PC-3 (cell line): ENCODE results near the gene SEPTIN14. TPM values are rescaled to one million over a fixed set of nuclear protein-coding genes. Genes with fewer than 3 reads are reported as not detected.
"Not testable (repeated sequence)": the region's sequence is repeated elsewhere in the genome, so short reads cannot be mapped to it uniquely, and the experiment has no call there.

Experiments used
- ATAC-seq: fragments of 200-7000 bp; cut with Tn5 transposase; 2 replicates; pipeline ENCODE4 v1.9.1; 2020; ENCODE audit warnings: mild to moderate bottlenecking, moderate library complexity
- BruUV-seq: library from RNA; stranded (reverse); fragments of 400-500 nt; replicated peaks from 2 replicates; lab custom pipeline; 2021; lab: Mats Ljungman, UMichigan
- CTCF ChIA-PET: fragments of 300-600 bp; sonication (Branson Sonifier 250); formaldehyde crosslinking; loops from one replicate; lab custom pipeline; 2022; ENCODE audit warnings: antibody characterized with exemption; lab: Charles Lee
- POLR2A ChIA-PET: fragments of 300-600 bp; sonication (Branson Sonifier 250); formaldehyde crosslinking; loops from one replicate; lab custom pipeline; 2022; ENCODE audit warnings: antibody characterized with exemption; ENCODE audit not compliant: unreplicated experiment; lab: Charles Lee
- DNase-seq: peaks from one replicate; pipeline ENCODE4 v3.0.0-alpha.2; 2015
- H2AFZ ChIP-seq: fragments of 300-600 bp; sonication (generic); 2 replicates; pipeline ENCODE4 v1.6.0; 2016; ENCODE audit warnings: antibody characterized with exemption, low read length
- H3F3A ChIP-seq: fragments of 300-600 bp; sonication (generic); one replicate; pipeline ENCODE4 v1.6.0; 2017; ENCODE audit warnings: antibody characterized with exemption, low read length, control low read depth, mild to moderate bottlenecking; ENCODE audit not compliant: unreplicated experiment
- H3K27ac ChIP-seq: fragments of 300-600 bp; sonication (generic); 2 replicates; pipeline ENCODE4 v1.5.1; 2016; ENCODE audit warnings: mild to moderate bottlenecking, low read length
- H3K27me3 ChIP-seq: fragments of 300-600 bp; sonication (generic); 2 replicates; pipeline ENCODE4 v1.6.1; 2016; ENCODE audit warnings: low read length, mixed read lengths
- H3K36me3 ChIP-seq: fragments of 300-600 bp; sonication (generic); 2 replicates; pipeline ENCODE4 v1.6.1; 2016; ENCODE audit warnings: low read depth, mixed run types, low read length, mixed read lengths
- H3K4me1 ChIP-seq: fragments of 300-600 bp; sonication (generic); 2 replicates; pipeline ENCODE4 v1.5.1; 2016; ENCODE audit warnings: low read length; ENCODE audit not compliant: insufficient read depth
- H3K4me2 ChIP-seq: fragments of 300-600 bp; sonication (generic); 2 replicates; pipeline ENCODE4 v1.6.0; 2016; ENCODE audit warnings: low read length
- H3K4me3 ChIP-seq: fragments of 300-600 bp; sonication (generic); 2 replicates; pipeline ENCODE4 v1.5.1; 2016; ENCODE audit warnings: mild to moderate bottlenecking, low read length, mixed read lengths
- H3K79me2 ChIP-seq: fragments of 300-600 bp; sonication (generic); 2 replicates; pipeline ENCODE4 v1.6.1; 2017; ENCODE audit warnings: low read length, mixed read lengths
- H3K9ac ChIP-seq: fragments of 300-600 bp; sonication (generic); 2 replicates; pipeline ENCODE4 v1.6.0; 2016; ENCODE audit warnings: mild to moderate bottlenecking, low read length
- H3K9me2 ChIP-seq: fragments of 300-600 bp; sonication (generic); replicated peaks from 2 replicates; pipeline ENCODE4 v1.6.1; 2016; ENCODE audit warnings: mixed run types, low read length, mixed read lengths
- H3K9me3 ChIP-seq: fragments of 300-600 bp; sonication (generic); 2 replicates; pipeline ENCODE4 v1.6.1; 2016; ENCODE audit warnings: low read length, mixed read lengths
- H4K20me1 ChIP-seq: fragments of 300-600 bp; sonication (generic); 2 replicates; pipeline ENCODE4 v1.6.1; 2016; ENCODE audit warnings: low read length, mixed read lengths
- EZH2 ChIP-seq: fragments of 300-600 bp; sonication (generic); IDR thresholded peaks from one replicate; pipeline ENCODE4 v1.6.1; 2017; ENCODE audit warnings: antibody characterized with exemption, mild to moderate bottlenecking, low read length; ENCODE audit not compliant: unreplicated experiment
- EZH2phosphoT487 ChIP-seq: fragments of 300-600 bp; sonication (generic); IDR thresholded peaks from 2 replicates; pipeline ENCODE4 v1.6.1; 2018; ENCODE audit warnings: mild to moderate bottlenecking, antibody characterized with exemption, low read length, borderline replicate concordance
- intact Hi-C: fragments of 100-400 bp; cut with micrococcal nuclease; formaldehyde crosslinking; loops from 2 replicates; pipeline ENCODE4 v1.9.0; 2023
- total RNA-seq: library from RNA; depleted of rRNA; stranded (reverse); fragments of >200 nt; gene quantifications from 2 replicates; pipeline ENCODE4 v1.2.3, GENCODE V29; 2014
- TF ChIP-seq, protein P1 (sequence below): fragments of 300-600 bp; sonication (generic); conservative IDR thresholded peaks from 2 replicates; pipeline ENCODE4 v1.5.1; 2017; ENCODE audit warnings: antibody characterized with exemption, low read depth, mild to moderate bottlenecking, low read length

Gene SEPTIN14
- total RNA-seq, 1 experiment from 2014 or later, result not detected

GRCh38 chr7:55786901-55787300 lies 75.7 kb downstream of the SEPTIN14 start:
- ChIA-PET CTCF (no interaction called here), POLR2A (no interaction called here)
- no TSS peak for BruUV-seq

DNA sequence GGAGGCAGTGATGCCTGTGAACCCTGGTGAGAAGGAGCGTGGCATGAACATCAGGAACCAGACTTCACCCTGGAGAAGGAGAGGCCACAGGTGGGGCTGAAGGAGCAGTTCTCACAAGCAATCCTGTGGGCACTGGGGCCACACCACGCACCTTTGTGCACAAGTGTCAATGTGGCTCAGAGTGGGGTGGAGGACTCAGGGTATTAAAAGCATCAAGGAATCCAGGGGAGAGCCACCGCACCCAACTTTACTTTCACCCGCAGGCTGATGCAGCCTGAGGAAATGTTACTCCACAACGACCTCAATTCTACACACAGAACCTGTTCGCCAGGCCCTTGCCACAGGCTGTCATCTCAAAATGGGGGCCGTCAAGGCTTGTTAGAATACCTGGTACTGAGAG lies 77.1 kb downstream of the SEPTIN14 start:
- H3K4me2 ChIP-seq, H3K4me3 ChIP-seq, H2AFZ ChIP-seq, H3K9ac ChIP-seq, ATAC-seq, H3K79me2 ChIP-seq, H3F3A ChIP-seq, POLR2A ChIA-PET, H3K9me2 ChIP-seq, DNase-seq, H4K20me1 ChIP-seq, H3K27ac ChIP-seq, CTCF ChIA-PET, H3K9me3 ChIP-seq, H3K4me1 ChIP-seq, H3K36me3 ChIP-seq, intact Hi-C loops, H3K27me3 ChIP-seq, BruUV-seq: not testable (repeated sequence)

More at GRCh38 chr7:55786901-55787300, 75.7 kb downstream of the SEPTIN14 start:
- Histone ChIP-seq H3K79me2 (no peaks in the 10 kb centered on the region), H3K4me2 (no peak overlapping the region), H3K9me3 (no peaks in the 10 kb centered on the region), H3F3A (no peaks in the 10 kb centered on the region), H3K27ac (no peak overlapping the region), H3K9me2 (no peaks in the 10 kb centered on the region), H3K36me3 (no peaks in the 10 kb centered on the region), H3K9ac (no peak overlapping the region), H3K4me3 (no peak overlapping the region), H2AFZ (no peak overlapping the region), H3K4me1 (no peaks in the 10 kb centered on the region), H4K20me1 (no peaks in the 10 kb centered on the region), H3K27me3 (no peaks in the 10 kb centered on the region)
- ATAC-seq, result no peak
- TF ChIP-seq EZH2phosphoT487, result no peak
- TF ChIP-seq EZH2, result no peak
- TF ChIP-seq, protein P1, sequence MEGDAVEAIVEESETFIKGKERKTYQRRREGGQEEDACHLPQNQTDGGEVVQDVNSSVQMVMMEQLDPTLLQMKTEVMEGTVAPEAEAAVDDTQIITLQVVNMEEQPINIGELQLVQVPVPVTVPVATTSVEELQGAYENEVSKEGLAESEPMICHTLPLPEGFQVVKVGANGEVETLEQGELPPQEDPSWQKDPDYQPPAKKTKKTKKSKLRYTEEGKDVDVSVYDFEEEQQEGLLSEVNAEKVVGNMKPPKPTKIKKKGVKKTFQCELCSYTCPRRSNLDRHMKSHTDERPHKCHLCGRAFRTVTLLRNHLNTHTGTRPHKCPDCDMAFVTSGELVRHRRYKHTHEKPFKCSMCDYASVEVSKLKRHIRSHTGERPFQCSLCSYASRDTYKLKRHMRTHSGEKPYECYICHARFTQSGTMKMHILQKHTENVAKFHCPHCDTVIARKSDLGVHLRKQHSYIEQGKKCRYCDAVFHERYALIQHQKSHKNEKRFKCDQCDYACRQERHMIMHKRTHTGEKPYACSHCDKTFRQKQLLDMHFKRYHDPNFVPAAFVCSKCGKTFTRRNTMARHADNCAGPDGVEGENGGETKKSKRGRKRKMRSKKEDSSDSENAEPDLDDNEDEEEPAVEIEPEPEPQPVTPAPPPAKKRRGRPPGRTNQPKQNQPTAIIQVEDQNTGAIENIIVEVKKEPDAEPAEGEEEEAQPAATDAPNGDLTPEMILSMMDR, result no peak
- no peak for DNase-seq
- intact Hi-C loops, result no loop called here

DNA sequence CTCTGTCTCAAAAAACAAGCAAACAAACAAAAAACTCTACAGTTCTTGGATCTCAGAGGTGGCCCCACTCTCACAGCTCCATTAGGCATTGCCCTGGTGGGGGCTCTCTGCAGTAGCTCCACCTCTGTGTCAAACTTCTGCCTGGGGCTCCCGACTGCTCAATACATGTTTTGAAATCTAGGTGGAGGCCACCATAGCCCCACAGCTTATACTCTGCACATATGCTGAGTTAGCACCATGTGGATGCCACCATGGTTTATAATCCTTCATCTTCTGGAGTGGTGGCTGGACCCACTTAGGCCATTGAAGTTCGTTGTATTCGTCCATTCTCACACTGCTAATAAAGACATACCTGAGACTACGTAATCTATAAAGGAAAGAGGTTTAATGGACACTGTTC lies 78.4 kb downstream of the SEPTIN14 start:
- Histone ChIP-seq H3K27ac (no peak overlapping the region), H3K4me1 (no peaks in the 10 kb centered on the region), H2AFZ (no peak overlapping the region), H3K27me3 (no peaks in the 10 kb centered on the region), H3F3A (no peaks in the 10 kb centered on the region), H4K20me1 (no peaks in the 10 kb centered on the region), H3K9me2 (no peaks in the 10 kb centered on the region), H3K9ac (no peak overlapping the region), H3K9me3 (no peaks in the 10 kb centered on the region), H3K36me3 (no peaks in the 10 kb centered on the region), H3K4me3 (no peak overlapping the region), H3K79me2 (no peaks in the 10 kb centered on the region), H3K4me2 (no peak overlapping the region)
- ChIA-PET CTCF (no interaction called here), POLR2A (no interaction called here)
- intact Hi-C loops, result no loop called here
- TF ChIP-seq EZH2phosphoT487, result no peak
- BruUV-seq, result no TSS peak
- DNase-seq, result no peak
- no peak for ATAC-seq

- H2AFZ ChIP-seq, result no peak overlapping the region
- intact Hi-C loops, result no loop called here
- ChIA-PET POLR2A (no interaction called here), CTCF (no interaction called here)
- H3K4me2 ChIP-seq, result no peak overlapping the region
- no peaks in the 10 kb centered on the region for H3K27me3 ChIP-seq
- TF ChIP-seq, protein P1, result no peak
- TF ChIP-seq EZH2, result no peak
- no peak for TF ChIP-seq EZH2phosphoT487
- BruUV-seq, result no TSS peak
- H3K4me3 ChIP-seq, result no peak overlapping the region
- 0 out of 2 replicates have a peak, but pooled peaks cover 4% of the 10 kb centered on the region for H3K4me1 ChIP-seq
- no peaks in the 10 kb centered on the region for H3K9me2 ChIP-seq
- no peaks in the 10 kb centered on the region for H3K79me2 ChIP-seq
- ATAC-seq, result no peak
- no peaks in the 10 kb centered on the region for H3K9me3 ChIP-seq
- H3K36me3 ChIP-seq, result no peaks in the 10 kb centered on the region
- no peak for DNase-seq
- H3K9ac ChIP-seq, result no peak overlapping the region
- H3K27ac ChIP-seq, result no peak overlapping the region
- H4K20me1 ChIP-seq, result no peaks in the 10 kb centered on the region
- no peaks in the 10 kb centered on the region for H3F3A ChIP-seq
These were observed 83.9 kb downstream of the SEPTIN14 start for GRCh38 chr7:55778631-55779030.
